ENCODE measurements around the gene CTNND1. TPM values are rescaled to one million over a fixed set of nuclear protein-coding genes. Genes with fewer than 3 reads are reported as not detected.

CTNND1 gene
- total and polyA plus RNA-seq, 2 of the 8 experiments (the other 6 are each of a cell fraction or from before 2014, with no cell fraction given), result 91.9 to 164 TPM

DNA sequence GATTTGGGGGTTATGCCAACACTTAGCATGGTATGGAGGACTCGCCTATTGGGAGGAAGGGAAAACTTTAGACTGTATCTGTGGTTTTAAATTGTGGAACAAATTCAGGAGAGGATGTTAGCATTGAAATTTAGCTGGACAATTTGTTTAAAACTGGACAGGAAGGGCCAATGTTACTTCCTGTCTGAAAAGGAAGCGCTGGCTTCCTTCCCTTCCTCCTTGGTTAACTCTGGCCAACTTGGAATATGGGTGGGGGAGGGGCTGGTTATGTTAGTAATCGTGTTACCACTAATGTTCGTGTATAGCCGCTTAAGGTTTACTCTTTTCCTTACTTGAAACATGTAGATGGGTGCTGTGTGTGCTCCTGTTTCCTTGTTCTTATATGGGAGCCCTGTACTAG is 13.9 kb downstream of the CTNND1 start:
- FAIRE-seq (no peak), DNase-seq (ENCODE audit: low read depth in 1 of 2, low spot score in 2 of 2) (no peak)
- Histone ChIP-seq H2BK15ac (ENCODE audit: low read length) (peak overlapping the region; percentile 1; the same call in 1 of the 2 replicates), H4K8ac (ENCODE audit: extremely low read depth, insufficient read depth, low read length) (no peak overlapping the region), H3K27me3 (replicated peaks in 1 of 4; ENCODE audit: control insufficient read depth in 3 of 4, extremely low read depth in 1 of 4, insufficient read depth in 3 of 4, low read length in 3 of 4) (no peaks in the 10 kb centered on the region), H3K23ac (ENCODE audit: insufficient read length) (no peak overlapping the region), H2BK5ac (ENCODE audit: low read depth, low read length) (no peak overlapping the region), H3K79me2 (ENCODE audit: control insufficient read depth in 1 of 2, insufficient read depth in 2 of 2, low read length in 2 of 2) (peaks cover 43 to 100% of the 10 kb centered on the region in 2 experiments), H3K79me1 (ENCODE audit: low read depth, low read length) (peaks cover 8% of the 10 kb centered on the region), H3K4me2 (ENCODE audit: insufficient read depth in 1 of 2, low read depth in 2 of 2, low read length in 2 of 2) (peak overlapping the region; percentile 37 to 63; a peak in 2 of 4 replicates), H3K23me2 (ENCODE audit: low read depth, low read length) (no peaks in the 10 kb centered on the region; the same call in 1 of the 2 replicates), H3K18ac (ENCODE audit: extremely low read depth, low read length) (no peak overlapping the region), H2BK12ac (ENCODE audit: low read depth, low read length) (no peak overlapping the region; the same call in 1 of the 2 replicates), H3K4me1 (replicated peaks in 1 of 4; ENCODE audit: control insufficient read depth in 3 of 4, insufficient read depth in 4 of 4, low read length in 3 of 4) (peaks cover 21 to 41% (median 31%) of the 10 kb centered on the region in 4 experiments), H2BK20ac (ENCODE audit: low read length) (no peak overlapping the region), H2AK5ac (ENCODE audit: low read depth, low read length) (0 out of 2 replicates have a peak overlapping the region, but pooled peaks have one; percentile 25), H3K36me3 (ENCODE audit: control insufficient read depth in 2 of 4, insufficient read depth in 4 of 4, low read length in 3 of 4) (no peaks in the 10 kb centered on the region), H4K5ac (ENCODE audit: insufficient read length, low read depth, low read length) (no peak overlapping the region), H2BK120ac (replicated peaks; ENCODE audit: low read depth, low read length) (no peak overlapping the region), H4K91ac (replicated peaks; ENCODE audit: insufficient read length, low read length) (no peak overlapping the region), H3K4me3 (ENCODE audit: extremely low read depth in 1 of 4, insufficient read depth in 2 of 4, low read depth in 3 of 4, low read length in 4 of 4) (peak overlapping the region in 1 of 4 experiments; percentile 11; a peak in 2 of 8 replicates), H3K9ac (replicated peaks in 1 of 4; ENCODE audit: extremely low read depth in 1 of 4, low read depth in 3 of 4, low read length in 3 of 4) (no peak overlapping the region), H3K9me3 (ENCODE audit: insufficient read depth in 2 of 2, low read depth in 1 of 2, low read length in 1 of 2) (no peaks in the 10 kb centered on the region), H3K56ac (replicated peaks; ENCODE audit: insufficient read length, low read depth, low read length) (no peak overlapping the region), H3K4ac (replicated peaks; ENCODE audit: insufficient read length, low read depth, low read length) (no peak overlapping the region), H3K27ac (ENCODE audit: low read depth, low read length) (no peak overlapping the region), H4K20me1 (replicated peaks in 1 of 2; ENCODE audit: control insufficient read depth in 1 of 2, insufficient read depth in 2 of 2, low read length in 2 of 2) (peaks cover 5 to 23% of the 10 kb centered on the region in 2 experiments), H2AFZ (ENCODE audit: low read length) (no peak overlapping the region), H3K14ac (ENCODE audit: insufficient read length) (no peak overlapping the region)
- WGBS, 2 experiments (ENCODE audit: extremely low coverage in 1 of 2, insufficient coverage in 1 of 2, insufficient read length in 1 of 2, insufficient replicate concordance in 2 of 2, low coverage in 1 of 2, low lambda C conversion rate in 2 of 2, missing lambda C conversion rate in 1 of 2), result 76% methylated on average over 5 of the region's 5 CpGs; no CpG with 5 or more reads in 1 of the 2 experiments
- CTCF ChIA-PET (ENCODE audit: partially characterized antibody), result interaction anchor here (0.7 to 9.6 kb wide), 7 partner anchors 10 to 273 kb away, joined by 3 to 86 read pairs (median 6); partner anchors contain the start of gene CTNND1
- POLR2A ChIA-PET (ENCODE audit: partially characterized antibody), result interaction anchor here (0.6 to 14.4 kb wide), 8 partner anchors 12 to 136 kb away, joined by 3 to 329 read pairs (median 10); partner anchors contain the start of gene CTNND1
- TF ChIP-seq SP2 (IDR thresholded peaks at IDR 0.05; ENCODE audit: low read length) (no peak), TCF12 (IDR thresholded peaks at IDR 0.05; ENCODE audit: low read depth, low read length) (no peak), POU5F1 (IDR thresholded peaks at IDR 0.05; ENCODE audit: low read depth, low read length) (no peak), PHF8 (conservative IDR thresholded peaks at IDR 0.05; ENCODE audit: low read depth, low read length) (no peak), SAP30 (IDR thresholded peaks at IDR 0.05; ENCODE audit: insufficient read depth, insufficient replicate concordance, low read length) (no peak), NANOG (IDR thresholded peaks at IDR 0.05; ENCODE audit: insufficient read depth, low read depth, low read length, poor library complexity, severe bottlenecking) (no peak), CBX8 (IDR thresholded peaks at IDR 0.05; ENCODE audit: borderline replicate concordance, low read depth, low read length) (no peak), RFX5 (IDR thresholded peaks at IDR 0.05; ENCODE audit: borderline replicate concordance, low read depth, low read length) (no peak), TBP (IDR thresholded peaks at IDR 0.05; ENCODE audit: low read depth, low read length) (no peak), ZNF274 (IDR thresholded peaks at IDR 0.05; ENCODE audit: borderline replicate concordance, extremely low read depth, low read length) (no peak), KDM1A (IDR thresholded peaks at IDR 0.05; ENCODE audit: borderline replicate concordance, low read length) (no peak), POLR2AphosphoS5 (IDR thresholded peaks at IDR 0.05; ENCODE audit: low read depth, low read length) (no peak; the same call in 1 of the 2 replicates), BCL11A (IDR thresholded peaks at IDR 0.05; ENCODE audit: low read depth in 2 of 2, low read length in 2 of 2) (no peak), CHD1 (IDR thresholded peaks at IDR 0.05; ENCODE audit: low read depth, low read length) (no peak)
